GM12878 (cell line): ENCODE data around the gene REV3L. TPM values are rescaled to one million over a fixed set of nuclear protein-coding genes. Genes with fewer than 3 reads are reported as not detected.

Experiments used
- BRCA1 ChIP-seq: IDR thresholded peaks from 2 replicates; pipeline ENCODE4 v1.6.1; 2011; ENCODE audit warnings: low read depth, low read length, improper control_type of control experiment
- CHD4 ChIP-seq: fragments of 200-600 bp; sonication (generic); IDR thresholded peaks from 2 replicates; pipeline ENCODE4 v1.6.1; 2016; ENCODE audit warnings: mild to moderate bottlenecking
- HCFC1 ChIP-seq: fragments of 150-350 bp; IDR thresholded peaks from 2 replicates; pipeline ENCODE4 v1.6.1; 2014; ENCODE audit warnings: low read length
- HDAC6 ChIP-seq: fragments of 200-600 bp; sonication (generic); IDR thresholded peaks from one replicate; pipeline ENCODE4 v1.8.0; 2017; ENCODE audit warnings: antibody characterized with exemption; ENCODE audit not compliant: unreplicated experiment
- HDGF ChIP-seq: fragments of 450-650 bp; IDR thresholded peaks from 2 replicates; pipeline ENCODE4 v1.6.1; 2016; ENCODE audit warnings: antibody characterized with exemption
- KLF5 ChIP-seq: fragments of 450-650 bp; IDR thresholded peaks from 2 replicates; pipeline ENCODE4 v1.6.1; 2014; ENCODE audit warnings: mild to moderate bottlenecking; ENCODE audit not compliant: partially characterized antibody
- MXI1 ChIP-seq: fragments of 150-350 bp; IDR thresholded peaks from 2 replicates; pipeline ENCODE4 v1.6.1; 2011; ENCODE audit warnings: low read depth, mild to moderate bottlenecking, inconsistent platforms, low read length, improper control_type of control experiment
- MYC ChIP-seq: IDR thresholded peaks from 2 replicates; pipeline ENCODE4 v1.6.1; 2011; ENCODE audit warnings: mild to moderate bottlenecking, low read length, moderate library complexity, inconsistent platforms; ENCODE audit not compliant: insufficient read depth, insufficient replicate concordance, insufficient read length, severe bottlenecking
- POLR2A ChIP-seq: IDR thresholded peaks from 2 replicates; pipeline ENCODE4 v1.6.1; 2011; ENCODE audit warnings: low read depth, mild to moderate bottlenecking, low read length
- POLR2AphosphoS5 ChIP-seq: IDR thresholded peaks from 2 replicates; pipeline ENCODE4 v1.6.1; 2011; ENCODE audit warnings: mild to moderate bottlenecking, low read length, inconsistent platforms
- RAD21 ChIP-seq: IDR thresholded peaks from 2 replicates; pipeline ENCODE4 v1.6.1; 2011; ENCODE audit warnings: mild to moderate bottlenecking, low read depth, low read length, moderate library complexity; ENCODE audit not compliant: insufficient read depth
- RAD51 ChIP-seq: fragments of 450-650 bp; IDR thresholded peaks from 2 replicates; pipeline ENCODE4 v1.6.1; 2016; ENCODE audit warnings: moderate library complexity, mild to moderate bottlenecking, inconsistent platforms
- RCOR1 ChIP-seq: conservative IDR thresholded peaks from 2 replicates; pipeline ENCODE4 v1.6.1; 2012; ENCODE audit warnings: low read depth, low read length, improper control_type of control experiment
- SMAD1 ChIP-seq: fragments of 450-650 bp; IDR thresholded peaks from 2 replicates; pipeline ENCODE4 v1.6.1; 2018; ENCODE audit warnings: mild to moderate bottlenecking, low read depth; ENCODE audit not compliant: partially characterized antibody
- TAF1 ChIP-seq: IDR thresholded peaks from 2 replicates; pipeline ENCODE4 v1.6.1; 2011; ENCODE audit warnings: mild to moderate bottlenecking, low read depth, low read length, borderline replicate concordance
- ZNF217 ChIP-seq: fragments of 450-650 bp; IDR thresholded peaks from 2 replicates; pipeline ENCODE4 v1.6.1; 2017; ENCODE audit warnings: antibody characterized with exemption, mild to moderate bottlenecking
- polyA plus RNA-seq, 11 experiments: library from polyadenylated mRNA; depleted of rRNA in 4 of 11; unstranded in 6 of 11; stranded (reverse) in 5 of 11; fragments of >200 nt; fragmentation: Nextera tagmentation in 4 of 11; fragmentation: Illumina TruSeq in 1 of 11; extraction: Ambion mirVana in 4 of 11; extraction: Trizol in 1 of 11; gene quantifications; 1 replicate in 1 of 11; 2 replicates in 10 of 11; pipeline versions ENCODE4 v1.2.1 to v1.2.3, GENCODE V29; 2011 to 2016; ENCODE audit warnings: inconsistent platforms in 2 of 11, missing spikeins in 2 of 11, low read depth in 1 of 11
- total RNA-seq, 4 experiments: library from RNA; depleted of rRNA in 3 of 4; stranded (reverse); fragments of >200 nt in 3 of 4; fragmentation: Illumina TruSeq in 1 of 4; extraction: Trizol in 1 of 4; gene quantifications; 2 replicates each; pipeline versions ENCODE4 v1.2.1 to v1.2.3, GENCODE V29; 2013 to 2021
- TF ChIP-seq, protein P1 (sequence below): IDR thresholded peaks from 2 replicates; pipeline ENCODE4 v1.6.1; 2011; ENCODE audit warnings: low read depth, mild to moderate bottlenecking, low read length, moderate library complexity, borderline replicate concordance; ENCODE audit errors: extremely low read depth
- TF ChIP-seq, protein P2 (sequence below): fragments of 450-650 bp; IDR thresholded peaks from 2 replicates; pipeline ENCODE4 v1.6.1; 2016; ENCODE audit warnings: mild to moderate bottlenecking
- TF ChIP-seq, protein P3 (sequence below): IDR thresholded peaks from 2 replicates; pipeline ENCODE4 v1.6.1; 2012; ENCODE audit warnings: mild to moderate bottlenecking, low read depth, low read length
- TF ChIP-seq, protein P4 (sequence below): fragments of 450-650 bp; IDR thresholded peaks from 2 replicates; pipeline ENCODE4 v1.6.1; 2018; ENCODE audit warnings: mild to moderate bottlenecking, low read depth, moderate library complexity; ENCODE audit not compliant: partially characterized antibody
- TF ChIP-seq, protein P5 (sequence below): fragments of 450-650 bp; IDR thresholded peaks from 2 replicates; pipeline ENCODE4 v1.6.1; 2017; ENCODE audit warnings: low read depth, mild to moderate bottlenecking, moderate library complexity

Gene REV3L
- total and polyA plus RNA-seq, 10 of the 15 experiments (the other 5 are each of a cell fraction or from before 2014, with no cell fraction given) = 7.6 to 33.6 (median 21.5) TPM

DNA sequence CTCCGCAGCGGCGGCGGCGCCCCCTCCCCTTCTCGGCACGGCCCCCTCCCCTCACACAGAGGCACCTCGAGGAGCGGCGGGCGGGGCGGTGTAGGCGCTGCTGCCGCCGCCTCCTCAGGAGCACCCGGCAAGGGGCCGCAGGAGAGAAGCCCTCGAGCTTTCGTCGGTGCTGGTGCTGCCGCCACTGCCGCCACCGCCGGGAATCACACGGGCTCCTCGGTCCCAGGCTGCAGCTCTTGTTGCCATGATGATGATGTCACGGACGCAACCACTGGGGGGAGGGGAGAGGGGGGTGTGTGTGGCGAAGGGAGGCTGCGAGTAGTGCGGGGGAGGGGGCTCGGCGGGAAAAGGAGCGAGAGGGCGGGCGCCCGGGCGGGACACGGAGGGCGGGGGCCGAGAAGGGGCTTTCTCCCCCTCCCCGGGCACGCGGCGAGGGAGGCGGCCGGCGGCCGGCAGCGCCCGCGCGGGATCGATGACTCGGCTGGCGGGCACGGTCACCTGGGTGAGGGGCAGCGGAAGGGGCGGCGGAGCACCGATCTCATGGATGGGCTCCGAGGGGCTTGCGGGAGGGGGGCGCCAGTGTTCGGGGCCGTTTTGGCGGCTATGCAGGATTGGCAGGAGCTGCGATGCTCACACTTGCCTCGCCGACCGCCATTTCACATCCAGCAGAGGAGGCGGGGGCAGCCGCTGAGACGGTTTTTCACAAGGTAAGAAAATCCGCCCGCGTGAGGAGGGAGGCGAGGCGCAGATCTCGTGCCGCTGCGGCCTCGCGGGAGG is at the start of gene REV3L (continued):
- TF ChIP-seq, protein P1, sequence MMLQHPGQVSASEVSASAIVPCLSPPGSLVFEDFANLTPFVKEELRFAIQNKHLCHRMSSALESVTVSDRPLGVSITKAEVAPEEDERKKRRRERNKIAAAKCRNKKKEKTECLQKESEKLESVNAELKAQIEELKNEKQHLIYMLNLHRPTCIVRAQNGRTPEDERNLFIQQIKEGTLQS = no peak
- TF ChIP-seq, protein P2, sequence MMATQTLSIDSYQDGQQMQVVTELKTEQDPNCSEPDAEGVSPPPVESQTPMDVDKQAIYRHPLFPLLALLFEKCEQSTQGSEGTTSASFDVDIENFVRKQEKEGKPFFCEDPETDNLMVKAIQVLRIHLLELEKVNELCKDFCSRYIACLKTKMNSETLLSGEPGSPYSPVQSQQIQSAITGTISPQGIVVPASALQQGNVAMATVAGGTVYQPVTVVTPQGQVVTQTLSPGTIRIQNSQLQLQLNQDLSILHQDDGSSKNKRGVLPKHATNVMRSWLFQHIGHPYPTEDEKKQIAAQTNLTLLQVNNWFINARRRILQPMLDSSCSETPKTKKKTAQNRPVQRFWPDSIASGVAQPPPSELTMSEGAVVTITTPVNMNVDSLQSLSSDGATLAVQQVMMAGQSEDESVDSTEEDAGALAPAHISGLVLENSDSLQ = no peak; the same call in 1 of the 2 replicates
- TF ChIP-seq MXI1 (peak; percentile 34; the same call in 1 of the 2 replicates), ZNF217 (no peak), HCFC1 (peak; percentile 61), HDAC6 (no peak), RAD51 (peak; percentile 32; the same call in 1 of the 2 replicates), TAF1 (peak; percentile 84), SMAD1 (no peak), HDGF (no peak), KLF5 (no peak), RCOR1 (0 out of 2 replicates have a peak, but pooled peaks have one; percentile 46), CHD4 (no peak), BRCA1 (peak; percentile 73), POLR2AphosphoS5 (peak; percentile 62; the same call in 1 of the 2 replicates), MYC (peak; percentile 46), RAD21 (no peak), POLR2A (peak; percentile 90)
- TF ChIP-seq, protein P3, sequence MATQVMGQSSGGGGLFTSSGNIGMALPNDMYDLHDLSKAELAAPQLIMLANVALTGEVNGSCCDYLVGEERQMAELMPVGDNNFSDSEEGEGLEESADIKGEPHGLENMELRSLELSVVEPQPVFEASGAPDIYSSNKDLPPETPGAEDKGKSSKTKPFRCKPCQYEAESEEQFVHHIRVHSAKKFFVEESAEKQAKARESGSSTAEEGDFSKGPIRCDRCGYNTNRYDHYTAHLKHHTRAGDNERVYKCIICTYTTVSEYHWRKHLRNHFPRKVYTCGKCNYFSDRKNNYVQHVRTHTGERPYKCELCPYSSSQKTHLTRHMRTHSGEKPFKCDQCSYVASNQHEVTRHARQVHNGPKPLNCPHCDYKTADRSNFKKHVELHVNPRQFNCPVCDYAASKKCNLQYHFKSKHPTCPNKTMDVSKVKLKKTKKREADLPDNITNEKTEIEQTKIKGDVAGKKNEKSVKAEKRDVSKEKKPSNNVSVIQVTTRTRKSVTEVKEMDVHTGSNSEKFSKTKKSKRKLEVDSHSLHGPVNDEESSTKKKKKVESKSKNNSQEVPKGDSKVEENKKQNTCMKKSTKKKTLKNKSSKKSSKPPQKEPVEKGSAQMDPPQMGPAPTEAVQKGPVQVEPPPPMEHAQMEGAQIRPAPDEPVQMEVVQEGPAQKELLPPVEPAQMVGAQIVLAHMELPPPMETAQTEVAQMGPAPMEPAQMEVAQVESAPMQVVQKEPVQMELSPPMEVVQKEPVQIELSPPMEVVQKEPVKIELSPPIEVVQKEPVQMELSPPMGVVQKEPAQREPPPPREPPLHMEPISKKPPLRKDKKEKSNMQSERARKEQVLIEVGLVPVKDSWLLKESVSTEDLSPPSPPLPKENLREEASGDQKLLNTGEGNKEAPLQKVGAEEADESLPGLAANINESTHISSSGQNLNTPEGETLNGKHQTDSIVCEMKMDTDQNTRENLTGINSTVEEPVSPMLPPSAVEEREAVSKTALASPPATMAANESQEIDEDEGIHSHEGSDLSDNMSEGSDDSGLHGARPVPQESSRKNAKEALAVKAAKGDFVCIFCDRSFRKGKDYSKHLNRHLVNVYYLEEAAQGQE = no peak
- TF ChIP-seq, protein P4, sequence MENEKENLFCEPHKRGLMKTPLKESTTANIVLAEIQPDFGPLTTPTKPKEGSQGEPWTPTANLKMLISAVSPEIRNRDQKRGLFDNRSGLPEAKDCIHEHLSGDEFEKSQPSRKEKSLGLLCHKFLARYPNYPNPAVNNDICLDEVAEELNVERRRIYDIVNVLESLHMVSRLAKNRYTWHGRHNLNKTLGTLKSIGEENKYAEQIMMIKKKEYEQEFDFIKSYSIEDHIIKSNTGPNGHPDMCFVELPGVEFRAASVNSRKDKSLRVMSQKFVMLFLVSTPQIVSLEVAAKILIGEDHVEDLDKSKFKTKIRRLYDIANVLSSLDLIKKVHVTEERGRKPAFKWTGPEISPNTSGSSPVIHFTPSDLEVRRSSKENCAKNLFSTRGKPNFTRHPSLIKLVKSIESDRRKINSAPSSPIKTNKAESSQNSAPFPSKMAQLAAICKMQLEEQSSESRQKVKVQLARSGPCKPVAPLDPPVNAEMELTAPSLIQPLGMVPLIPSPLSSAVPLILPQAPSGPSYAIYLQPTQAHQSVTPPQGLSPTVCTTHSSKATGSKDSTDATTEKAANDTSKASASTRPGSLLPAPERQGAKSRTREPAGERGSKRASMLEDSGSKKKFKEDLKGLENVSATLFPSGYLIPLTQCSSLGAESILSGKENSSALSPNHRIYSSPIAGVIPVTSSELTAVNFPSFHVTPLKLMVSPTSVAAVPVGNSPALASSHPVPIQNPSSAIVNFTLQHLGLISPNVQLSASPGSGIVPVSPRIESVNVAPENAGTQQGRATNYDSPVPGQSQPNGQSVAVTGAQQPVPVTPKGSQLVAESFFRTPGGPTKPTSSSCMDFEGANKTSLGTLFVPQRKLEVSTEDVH = no peak
- TF ChIP-seq, protein P5, sequence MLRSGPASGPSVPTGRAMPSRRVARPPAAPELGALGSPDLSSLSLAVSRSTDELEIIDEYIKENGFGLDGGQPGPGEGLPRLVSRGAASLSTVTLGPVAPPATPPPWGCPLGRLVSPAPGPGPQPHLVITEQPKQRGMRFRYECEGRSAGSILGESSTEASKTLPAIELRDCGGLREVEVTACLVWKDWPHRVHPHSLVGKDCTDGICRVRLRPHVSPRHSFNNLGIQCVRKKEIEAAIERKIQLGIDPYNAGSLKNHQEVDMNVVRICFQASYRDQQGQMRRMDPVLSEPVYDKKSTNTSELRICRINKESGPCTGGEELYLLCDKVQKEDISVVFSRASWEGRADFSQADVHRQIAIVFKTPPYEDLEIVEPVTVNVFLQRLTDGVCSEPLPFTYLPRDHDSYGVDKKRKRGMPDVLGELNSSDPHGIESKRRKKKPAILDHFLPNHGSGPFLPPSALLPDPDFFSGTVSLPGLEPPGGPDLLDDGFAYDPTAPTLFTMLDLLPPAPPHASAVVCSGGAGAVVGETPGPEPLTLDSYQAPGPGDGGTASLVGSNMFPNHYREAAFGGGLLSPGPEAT = 0 out of 2 replicates have a peak, but pooled peaks have one; percentile 4
